B cell (primary cell): ENCODE results near the gene EXO5. TPM values are rescaled to one million over a fixed set of nuclear protein-coding genes. Genes with fewer than 3 reads are reported as not detected.
A peak's percentile ranks its signal among the peaks of the same experiment; 100 is the strongest.

Experiments used
- ATAC-seq: fragments of 200-7000 bp; cut with Tn5 transposase; one replicate; pipeline ENCODE4 v1.10.0; 2021; ENCODE audit warnings: low read depth, mild to moderate bottlenecking, moderate number of reproducible peaks, moderate library complexity
- CTCF ChIA-PET: fragments of 350-600 bp; sonication (Branson Sonifier 250); formaldehyde crosslinking; loops from one replicate; lab custom pipeline; 2021; ENCODE audit warnings: antibody characterized with exemption, inconsistent platforms; lab: Charles Lee
- POLR2A ChIA-PET: fragments of 350-600 bp; sonication (Branson Sonifier 250); formaldehyde crosslinking; loops from one replicate; lab custom pipeline; 2021; ENCODE audit warnings: antibody characterized with exemption; lab: Charles Lee
- DNase-seq: peaks from one replicate; pipeline ENCODE4 v3.0.0; 2013
- H2AFZ ChIP-seq: 2 replicates; pipeline ENCODE4 v1.6.1; 2012; ENCODE audit warnings: mild to moderate bottlenecking, low read depth, low read length; ENCODE audit not compliant: insufficient read depth, poor library complexity, severe bottlenecking
- H3K27ac ChIP-seq, 2 donors: 1 replicate in 1 of 2; 2 replicates in 1 of 2; pipeline ENCODE4 v1.5.1; 2012 to 2013; ENCODE audit warnings: low read length in 2 of 2, mild to moderate bottlenecking in 2 of 2, moderate library complexity in 1 of 2
- H3K27me3 ChIP-seq, 4 experiments: fragments of 200-600 bp in 1 of 4; sonication (generic) in 1 of 4; replicated peaks in 1 of 4; 1 replicate in 2 of 4; 2 replicates in 2 of 4; pipeline versions ENCODE4 v1.6.1 to v1.7.0; 2013 to 2016; ENCODE audit warnings: low read length in 3 of 4, mild to moderate bottlenecking in 2 of 4, mixed read lengths in 1 of 4, moderate library complexity in 1 of 4; ENCODE audit not compliant: insufficient read depth in 4 of 4, control insufficient read depth in 3 of 4; ENCODE audit errors: control extremely low read depth in 1 of 4
- H3K36me3 ChIP-seq, 2 experiments: replicated peaks in 1 of 2; 1 replicate in 1 of 2; 2 replicates in 1 of 2; pipeline versions ENCODE4 v1.6.1 to v1.7.1; 2013; ENCODE audit warnings: low read length in 1 of 2; ENCODE audit not compliant: insufficient read depth in 2 of 2, control insufficient read depth in 1 of 2; ENCODE audit errors: control extremely low read depth in 1 of 2, extremely low read depth in 1 of 2
- H3K4me1 ChIP-seq, 2 donors: fragments of 200-600 bp in 1 of 2; sonication (generic) in 1 of 2; 1 replicate in 1 of 2; 2 replicates in 1 of 2; pipeline versions ENCODE4 v1.5.1 to v1.6.1; 2013 to 2017; ENCODE audit warnings: low read length in 2 of 2; ENCODE audit not compliant: control insufficient read depth in 2 of 2, insufficient read depth in 2 of 2
- H3K4me2 ChIP-seq: replicated peaks from 2 replicates; pipeline ENCODE3; 2012; ENCODE audit warnings: mild to moderate bottlenecking, low read depth, low read length; ENCODE audit not compliant: poor library complexity, severe bottlenecking
- H3K4me3 ChIP-seq, 5 experiments: fragments of 200-600 bp in 1 of 5; sonication (generic) in 1 of 5; 1 replicate in 3 of 5; 2 replicates in 2 of 5; pipeline versions ENCODE4 v1.5.1 to v1.7.0; 2011 to 2016; ENCODE audit warnings: low read length in 4 of 5, mild to moderate bottlenecking in 4 of 5, low read depth in 2 of 5, control low read depth in 1 of 5, moderate library complexity in 1 of 5; ENCODE audit not compliant: insufficient read depth in 1 of 5; ENCODE audit errors: control extremely low read depth in 1 of 5, extremely low read depth in 1 of 5
- H3K79me2 ChIP-seq: fragments of 200-600 bp; sonication (generic); one replicate; pipeline ENCODE4 v1.6.0; 2016; ENCODE audit warnings: low read length; ENCODE audit not compliant: control insufficient read depth, insufficient read depth
- H3K9ac ChIP-seq: fragments of 200-600 bp; sonication (generic); 2 replicates; pipeline ENCODE4 v1.6.1; 2017; ENCODE audit warnings: mild to moderate bottlenecking, low read length, moderate library complexity
- H3K9me3 ChIP-seq, 3 donors: one replicate each; pipeline versions ENCODE4 v1.6.1 to v1.7.1; 2013; ENCODE audit warnings: low read length in 2 of 3; ENCODE audit not compliant: control insufficient read depth in 2 of 3, insufficient read depth in 1 of 3; ENCODE audit errors: control extremely low read depth in 1 of 3
- H4K20me1 ChIP-seq: 2 replicates; pipeline ENCODE4 v1.6.0; 2012; ENCODE audit warnings: mild to moderate bottlenecking, low read length; ENCODE audit not compliant: insufficient read depth, control insufficient read depth, poor library complexity, severe bottlenecking
- H3K27ac Mint-ChIP-seq: one replicate; pipeline ENCODE4 v1.8.0; 2021; ENCODE audit warnings: mixed read lengths
- H3K27me3 Mint-ChIP-seq: one replicate; pipeline ENCODE4 v1.8.0; 2021; ENCODE audit warnings: mixed read lengths
- H3K4me1 Mint-ChIP-seq: one replicate; pipeline ENCODE4 v1.8.0; 2021; ENCODE audit warnings: mixed read lengths
- H3K4me3 Mint-ChIP-seq: one replicate; pipeline ENCODE4 v1.8.0; 2021; ENCODE audit warnings: mixed read lengths
- H3K9me3 Mint-ChIP-seq: one replicate; pipeline ENCODE4 v1.8.0; 2022; ENCODE audit warnings: mixed read lengths; ENCODE audit not compliant: insufficient read depth
- EZH2 ChIP-seq: IDR thresholded peaks from 2 replicates; pipeline ENCODE4 v1.6.1; 2012; ENCODE audit warnings: borderline replicate concordance, low read depth, mild to moderate bottlenecking, moderate library complexity, low read length; ENCODE audit not compliant: insufficient read depth, poor library complexity, severe bottlenecking
- WGBS: methylation state at CpG from one replicate; pipeline ENCODE4 v1.1.5; 2013; ENCODE audit warnings: missing lambda C conversion rate; ENCODE audit not compliant: insufficient coverage; 5-methylcytosine and 5-hydroxymethylcytosine counted together
- intact Hi-C: fragments of 100-400 bp; cut with micrococcal nuclease; formaldehyde crosslinking; loops from one replicate; pipeline ENCODE4 v1.10.0; 2022
- polyA plus RNA-seq: library from polyadenylated mRNA; depleted of rRNA; stranded (reverse); fragments of >200 nt; gene quantifications from 2 replicates; pipeline ENCODE4 v1.2.3, GENCODE V29; 2012
- total RNA-seq, 2 donors: library from RNA; stranded (reverse); fragments of 120-200 nt in 1 of 2; gene quantifications; 1 replicate in 1 of 2; 2 replicates in 1 of 2; pipeline versions ENCODE4 v1.2.3 to v1.2.4, GENCODE V29; 2013 to 2022
- TF ChIP-seq, protein P1 (sequence below): fragments of 200-600 bp; IDR thresholded peaks from one replicate; pipeline ENCODE4 v1.8.0; 2022; ENCODE audit warnings: antibody characterized with exemption, mild to moderate bottlenecking

Gene EXO5
- total and polyA plus RNA-seq, 2 donors (not counting 1 experiment from before 2014, with no cell fraction given), result 5.7 to 16.9 TPM

DNA sequence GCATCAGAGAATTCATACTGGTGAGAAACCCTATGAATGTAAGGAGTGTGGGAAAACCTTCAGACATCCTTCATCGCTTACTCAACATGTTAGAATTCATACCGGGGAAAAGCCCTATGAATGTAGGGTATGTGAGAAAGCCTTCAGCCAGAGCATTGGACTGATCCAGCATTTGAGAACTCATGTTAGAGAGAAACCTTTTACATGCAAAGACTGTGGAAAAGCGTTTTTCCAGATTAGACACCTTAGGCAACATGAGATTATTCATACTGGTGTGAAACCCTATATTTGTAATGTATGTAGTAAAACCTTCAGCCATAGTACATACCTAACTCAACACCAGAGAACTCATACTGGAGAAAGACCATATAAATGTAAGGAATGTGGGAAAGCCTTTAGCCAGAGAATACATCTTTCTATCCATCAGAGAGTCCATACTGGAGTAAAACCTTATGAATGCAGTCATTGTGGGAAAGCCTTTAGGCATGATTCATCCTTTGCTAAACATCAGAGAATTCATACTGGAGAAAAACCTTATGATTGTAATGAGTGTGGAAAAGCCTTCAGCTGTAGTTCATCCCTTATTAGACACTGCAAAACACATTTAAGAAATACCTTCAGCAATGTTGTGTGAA lies 45.5 kb upstream of the EXO5 start:
- Histone ChIP-seq H3K36me3 (peaks cover 5 to 9% of the 10 kb centered on the region in 2 experiments), H3K9me3 (peaks cover 25 to 83% (median 60%) of the 10 kb centered on the region in 3 donors), H3K4me2 (no peak overlapping the region), H3K4me1 (no peaks in the 10 kb centered on the region), H3K27ac (no peak overlapping the region), H3K4me3 (no peak overlapping the region), H3K9ac (no peak overlapping the region), H2AFZ (no peak overlapping the region), H3K27me3 (no peaks in the 10 kb centered on the region), H4K20me1 (no peaks in the 10 kb centered on the region), H3K79me2 (no peaks in the 10 kb centered on the region)
- ATAC-seq (no peak), DNase-seq (peak; percentile 29)
- no peak for TF ChIP-seq EZH2
- TF ChIP-seq, protein P1, sequence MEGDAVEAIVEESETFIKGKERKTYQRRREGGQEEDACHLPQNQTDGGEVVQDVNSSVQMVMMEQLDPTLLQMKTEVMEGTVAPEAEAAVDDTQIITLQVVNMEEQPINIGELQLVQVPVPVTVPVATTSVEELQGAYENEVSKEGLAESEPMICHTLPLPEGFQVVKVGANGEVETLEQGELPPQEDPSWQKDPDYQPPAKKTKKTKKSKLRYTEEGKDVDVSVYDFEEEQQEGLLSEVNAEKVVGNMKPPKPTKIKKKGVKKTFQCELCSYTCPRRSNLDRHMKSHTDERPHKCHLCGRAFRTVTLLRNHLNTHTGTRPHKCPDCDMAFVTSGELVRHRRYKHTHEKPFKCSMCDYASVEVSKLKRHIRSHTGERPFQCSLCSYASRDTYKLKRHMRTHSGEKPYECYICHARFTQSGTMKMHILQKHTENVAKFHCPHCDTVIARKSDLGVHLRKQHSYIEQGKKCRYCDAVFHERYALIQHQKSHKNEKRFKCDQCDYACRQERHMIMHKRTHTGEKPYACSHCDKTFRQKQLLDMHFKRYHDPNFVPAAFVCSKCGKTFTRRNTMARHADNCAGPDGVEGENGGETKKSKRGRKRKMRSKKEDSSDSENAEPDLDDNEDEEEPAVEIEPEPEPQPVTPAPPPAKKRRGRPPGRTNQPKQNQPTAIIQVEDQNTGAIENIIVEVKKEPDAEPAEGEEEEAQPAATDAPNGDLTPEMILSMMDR, result no peak
- intact Hi-C loops, result no loop called here
- Mint-ChIP-seq H3K27me3 (no peaks in the 10 kb centered on the region), H3K4me1 (no peaks in the 10 kb centered on the region), H3K9me3 (peaks cover 30% of the 10 kb centered on the region), H3K4me3 (no peak overlapping the region), H3K27ac (no peak overlapping the region)
- ChIA-PET CTCF (interaction anchor here (0.5 kb wide), 1 partner anchor 88 kb away, joined by 3 read pairs; no protein-coding TSS in a partner anchor), POLR2A (interaction anchor here (0.6 kb wide), 1 partner anchor 11 kb away, joined by 3 read pairs; no protein-coding TSS in a partner anchor)
- no CpG with 5 or more reads among the region's 3 CpGs for WGBS

DNA sequence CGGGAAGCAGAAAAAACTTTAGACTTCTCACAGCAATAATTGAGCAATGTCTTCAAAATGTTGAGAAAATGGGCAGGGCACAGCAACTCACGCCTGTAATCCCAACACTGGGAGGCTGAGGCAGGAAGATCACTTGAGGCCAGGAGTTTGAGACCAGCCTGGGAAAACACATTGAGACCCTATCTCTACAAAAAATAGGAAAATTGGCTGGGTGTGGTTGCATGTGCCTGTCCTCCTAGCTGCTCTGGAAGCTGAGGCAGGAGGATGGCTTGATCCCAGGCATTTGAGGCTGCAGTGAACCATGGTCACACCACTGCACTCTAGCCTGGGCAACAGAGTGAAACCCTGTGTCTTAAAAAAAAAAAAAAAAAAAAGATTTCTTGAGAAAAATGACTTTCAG lies 39.2 kb upstream of the EXO5 start:
- Histone ChIP-seq H2AFZ (no peak overlapping the region), H3K4me1 (no peaks in the 10 kb centered on the region), H3K36me3 (no peaks in the 10 kb centered on the region), H4K20me1 (no peaks in the 10 kb centered on the region), H3K4me3 (no peak overlapping the region), H3K4me2 (no peak overlapping the region), H3K9me3 (peaks cover 11 to 61% (median 46%) of the 10 kb centered on the region in 3 donors), H3K27ac (no peak overlapping the region), H3K79me2 (no peaks in the 10 kb centered on the region), H3K27me3 (no peaks in the 10 kb centered on the region), H3K9ac (no peak overlapping the region)
- intact Hi-C loops, result no loop called here
- CTCF ChIA-PET, result no interaction called here
- Mint-ChIP-seq H3K4me3 (no peak overlapping the region), H3K27me3 (no peaks in the 10 kb centered on the region), H3K9me3 (peaks cover 36% of the 10 kb centered on the region), H3K4me1 (no peaks in the 10 kb centered on the region), H3K27ac (no peak overlapping the region)
- 100% methylated on average over 1 of the region's 2 CpGs for WGBS
- DNase-seq, result no peak
- TF ChIP-seq, protein P1, result no peak
- no peak for TF ChIP-seq EZH2
- ATAC-seq, result no peak
- POLR2A ChIA-PET, result no interaction called here
